ENCODE measurements around the gene FAAH.

FAAH gene

GRCh38 chr1:46405724-46406123, 11.6 kb downstream of the FAAH start:
- H3K36me3 ChIP-seq (replicated peaks): no peaks in the 10 kb centered on the region
- H3K9me3 ChIP-seq: no peaks in the 10 kb centered on the region
- H3K4me1 ChIP-seq: peaks cover 5% of the 10 kb centered on the region
- in situ Hi-C loops (cut with MboI; ENCODE audit: low sequenced_read_pairs): no loop called here
- no peak for DNase-seq (ENCODE audit: low spot score in 2 of 2)
- no peak overlapping the region for H3K4me3 ChIP-seq
- H3K27me3 ChIP-seq (ENCODE audit: low read depth): no peaks in the 10 kb centered on the region

DNA sequence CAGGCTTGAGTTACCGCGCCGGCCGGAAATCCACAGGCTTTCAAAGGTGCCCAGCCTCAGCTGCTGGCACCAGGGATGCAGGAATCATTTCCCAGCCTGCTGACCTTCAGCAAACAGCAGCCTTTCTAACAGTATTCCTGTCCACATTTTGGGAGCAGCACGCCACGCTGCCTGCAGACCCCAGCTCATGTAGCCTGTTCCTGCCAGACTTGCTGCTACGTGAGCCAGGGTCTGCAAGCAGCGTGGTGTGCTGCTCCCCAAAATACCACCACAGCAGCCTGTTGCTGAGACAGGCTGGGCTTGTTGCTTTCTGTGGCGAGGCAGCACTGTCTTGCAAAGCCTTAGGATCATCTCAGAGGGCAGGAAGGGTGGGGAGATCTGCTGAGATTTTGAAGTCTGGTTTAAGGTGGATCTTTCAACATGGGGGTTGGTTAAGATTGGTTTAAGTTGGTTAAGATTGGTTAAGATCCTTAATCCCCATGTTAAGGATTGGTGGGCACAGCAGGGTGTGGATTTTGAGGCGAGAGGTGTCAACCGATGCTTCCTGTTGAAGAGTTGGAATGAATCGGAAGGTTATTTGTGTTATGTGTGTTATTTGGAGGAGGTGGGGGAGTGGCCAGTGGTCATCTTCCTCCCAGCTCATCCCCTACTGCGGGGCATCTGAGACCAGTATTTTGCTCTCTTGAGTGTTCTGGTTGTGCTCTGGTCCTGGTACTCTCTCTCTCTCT, 12.9 kb downstream of the FAAH start:
- H3K4me3 ChIP-seq: peak overlapping the region; percentile 11; the same call in 1 of the 2 replicates
- no peaks in the 10 kb centered on the region for H3K27me3 ChIP-seq (ENCODE audit: low read depth)
- H3K4me1 ChIP-seq: peaks cover 5% of the 10 kb centered on the region
- H3K36me3 ChIP-seq (replicated peaks): no peaks in the 10 kb centered on the region
- in situ Hi-C loops (cut with MboI; ENCODE audit: low sequenced_read_pairs): no loop called here
- DNase-seq (ENCODE audit: low spot score in 2 of 2): no peak
- no peaks in the 10 kb centered on the region for H3K9me3 ChIP-seq

GRCh38 chr1:46407636-46408035, 13.5 kb downstream of the FAAH start:
- Histone ChIP-seq H3K9me3 (no peaks in the 10 kb centered on the region), H3K4me1 (peaks cover 5% of the 10 kb centered on the region), H3K27me3 (ENCODE audit: low read depth) (no peaks in the 10 kb centered on the region), H3K36me3 (replicated peaks) (no peaks in the 10 kb centered on the region), H3K4me3 (no peak overlapping the region)
- DNase-seq (ENCODE audit: low spot score in 2 of 2): no peak
- in situ Hi-C loops (cut with MboI; ENCODE audit: low sequenced_read_pairs): no loop called here

DNA sequence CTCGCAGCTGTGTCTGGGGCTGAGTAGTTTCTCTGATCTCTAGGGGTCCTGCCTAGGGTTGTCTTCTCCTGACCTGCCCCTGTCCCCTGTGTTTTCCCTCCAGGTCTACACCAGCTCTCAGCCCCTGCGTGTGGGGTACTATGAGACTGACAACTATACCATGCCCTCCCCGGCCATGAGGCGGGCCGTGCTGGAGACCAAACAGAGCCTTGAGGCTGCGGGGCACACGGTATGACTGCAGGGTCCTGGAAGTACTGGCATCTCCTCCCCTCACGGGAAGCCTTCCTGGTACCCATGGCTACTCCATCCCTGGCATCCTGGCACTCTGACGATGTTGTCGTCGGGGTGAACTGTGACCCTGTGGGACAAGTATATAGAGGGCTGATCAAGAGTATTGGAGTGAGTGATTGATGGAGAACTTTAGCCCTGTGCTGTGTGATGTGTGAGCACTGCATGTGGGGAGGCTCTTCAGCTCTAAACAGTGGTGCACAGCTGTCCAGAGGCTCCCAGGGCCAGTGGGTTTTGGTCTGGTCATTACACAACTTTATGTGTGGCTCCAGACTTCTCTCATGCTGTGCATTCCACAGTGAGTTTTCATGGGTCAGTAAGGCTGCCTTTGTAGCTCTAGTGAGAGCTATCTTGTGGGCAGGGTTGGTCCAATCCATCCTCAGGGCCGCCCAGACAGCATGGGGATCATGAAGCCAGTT, 14.4 kb downstream of the FAAH start:
- no peaks in the 10 kb centered on the region for H3K27me3 ChIP-seq (ENCODE audit: low read depth)
- H3K36me3 ChIP-seq (replicated peaks): no peaks in the 10 kb centered on the region
- DNase-seq (ENCODE audit: low spot score in 2 of 2): no peak
- in situ Hi-C loops (cut with MboI; ENCODE audit: low sequenced_read_pairs): no loop called here
- peaks cover 5% of the 10 kb centered on the region for H3K4me1 ChIP-seq
- no peak overlapping the region for H3K4me3 ChIP-seq
- H3K9me3 ChIP-seq: no peaks in the 10 kb centered on the region

DNA sequence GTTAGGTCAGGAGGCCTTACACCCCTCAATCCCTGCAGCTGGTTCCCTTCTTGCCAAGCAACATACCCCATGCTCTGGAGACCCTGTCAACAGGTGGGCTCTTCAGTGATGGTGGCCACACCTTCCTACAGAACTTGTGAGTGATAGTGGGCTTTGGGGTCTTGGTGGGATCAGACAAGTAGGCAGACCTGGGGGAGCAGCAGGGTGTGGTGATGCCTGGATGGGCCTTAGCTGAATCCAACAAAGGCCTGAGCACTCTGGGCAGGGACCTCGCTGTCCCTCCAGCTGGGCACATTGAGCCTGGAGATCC, 14.9 kb downstream of the FAAH start:
- in situ Hi-C loops (cut with MboI; ENCODE audit: low sequenced_read_pairs): no loop called here
- Histone ChIP-seq H3K27me3 (ENCODE audit: low read depth) (no peaks in the 10 kb centered on the region), H3K36me3 (replicated peaks) (no peaks in the 10 kb centered on the region), H3K4me3 (no peak overlapping the region), H3K9me3 (no peaks in the 10 kb centered on the region), H3K4me1 (peaks cover 5% of the 10 kb centered on the region)
- DNase-seq (ENCODE audit: low spot score in 2 of 2): no peak

- Histone ChIP-seq H3K4me1 (peaks cover 5% of the 10 kb centered on the region), H3K36me3 (replicated peaks) (no peaks in the 10 kb centered on the region), H3K4me3 (no peak overlapping the region), H3K9me3 (no peaks in the 10 kb centered on the region), H3K27me3 (ENCODE audit: low read depth) (no peaks in the 10 kb centered on the region)
- in situ Hi-C loops (cut with MboI; ENCODE audit: low sequenced_read_pairs): no loop called here
- no peak for DNase-seq (ENCODE audit: low spot score in 2 of 2)
Measured at GRCh38 chr1:46410156-46411009, 16.3 kb downstream of the FAAH start.

- H3K4me3 ChIP-seq: no peak overlapping the region
- H3K4me1 ChIP-seq: peaks cover 5% of the 10 kb centered on the region
- DNase-seq (ENCODE audit: low spot score in 2 of 2): no peak
- H3K9me3 ChIP-seq: no peaks in the 10 kb centered on the region
- H3K27me3 ChIP-seq (ENCODE audit: low read depth): no peaks in the 10 kb centered on the region
- H3K36me3 ChIP-seq (replicated peaks): no peaks in the 10 kb centered on the region
- in situ Hi-C loops (cut with MboI; ENCODE audit: low sequenced_read_pairs): no loop called here
Measured at GRCh38 chr1:46411010-46411405, 16.9 kb downstream of the FAAH start.

GRCh38 chr1:46411601-46412341, 17.7 kb downstream of the FAAH start:
- peak in 1 of 2 experiments; percentile 57 for DNase-seq (ENCODE audit: low spot score in 2 of 2)
- Histone ChIP-seq H3K9me3 (no peaks in the 10 kb centered on the region), H3K4me3 (no peak overlapping the region), H3K36me3 (replicated peaks) (no peaks in the 10 kb centered on the region), H3K4me1 (peaks cover 3% of the 10 kb centered on the region), H3K27me3 (ENCODE audit: low read depth) (no peaks in the 10 kb centered on the region)
- in situ Hi-C loops (cut with MboI; ENCODE audit: low sequenced_read_pairs): no loop called here

GRCh38 chr1:46412893-46413595, 18.9 kb downstream of the FAAH start:
- Histone ChIP-seq H3K4me3 (no peak overlapping the region), H3K27me3 (ENCODE audit: low read depth) (no peaks in the 10 kb centered on the region), H3K36me3 (replicated peaks) (no peaks in the 10 kb centered on the region), H3K4me1 (no peaks in the 10 kb centered on the region), H3K9me3 (no peaks in the 10 kb centered on the region)
- DNase-seq (ENCODE audit: low spot score in 2 of 2): no peak
- in situ Hi-C loops (cut with MboI; ENCODE audit: low sequenced_read_pairs): no loop called here

DNA sequence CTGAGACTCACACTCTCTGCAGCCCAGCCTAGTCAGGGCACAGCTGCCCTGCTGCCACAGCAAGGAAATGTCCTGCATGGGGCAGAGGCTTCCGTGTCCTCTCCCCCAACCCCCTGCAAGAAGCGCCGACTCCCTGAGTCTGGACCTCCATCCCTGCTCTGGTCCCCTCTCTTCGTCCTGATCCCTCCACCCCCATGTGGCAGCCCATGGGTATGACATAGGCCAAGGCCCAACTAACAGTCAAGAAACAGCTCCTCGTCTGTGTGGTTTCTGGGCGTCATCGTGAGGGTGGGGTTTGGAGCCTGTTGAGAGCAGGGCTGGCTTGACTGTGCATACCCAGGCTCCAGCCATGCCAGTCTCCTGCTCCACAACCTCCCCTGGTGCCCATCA, 19.5 kb downstream of the FAAH start:
- in situ Hi-C loops (cut with MboI; ENCODE audit: low sequenced_read_pairs): no loop called here
- peak in 1 of 2 experiments; percentile 56 for DNase-seq (ENCODE audit: low spot score in 2 of 2)
- Histone ChIP-seq H3K4me1 (no peaks in the 10 kb centered on the region), H3K27me3 (ENCODE audit: low read depth) (no peaks in the 10 kb centered on the region), H3K36me3 (replicated peaks) (no peaks in the 10 kb centered on the region), H3K9me3 (no peaks in the 10 kb centered on the region), H3K4me3 (no peak overlapping the region)

DNA sequence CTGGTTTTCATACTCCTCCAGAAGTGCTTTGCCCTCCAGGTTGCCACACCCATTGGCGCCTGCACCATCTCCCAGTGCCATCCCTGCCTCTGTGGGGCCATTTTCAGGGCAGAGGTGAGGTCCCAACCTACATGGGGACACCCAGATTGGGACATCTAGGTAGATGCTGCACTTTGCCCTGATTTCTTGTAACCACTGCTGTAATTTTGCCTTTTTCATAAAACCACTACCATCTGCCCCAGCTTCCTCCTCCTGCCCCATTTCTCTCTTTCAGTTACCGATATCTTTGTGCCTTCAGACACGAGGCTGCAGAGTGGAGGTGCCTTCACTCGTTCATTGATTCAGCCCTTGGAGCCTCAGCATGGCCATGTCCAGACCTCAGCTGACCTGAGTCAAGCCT, 21.4 kb downstream of the FAAH start:
- Histone ChIP-seq H3K27me3 (ENCODE audit: low read depth) (0 out of 2 replicates have a peak, but pooled peaks cover 4% of the 10 kb centered on the region), H3K4me1 (no peaks in the 10 kb centered on the region), H3K4me3 (no peak overlapping the region), H3K36me3 (replicated peaks) (no peaks in the 10 kb centered on the region), H3K9me3 (no peaks in the 10 kb centered on the region)
- no peak for DNase-seq (ENCODE audit: low spot score in 2 of 2)
- in situ Hi-C loops (cut with MboI; ENCODE audit: low sequenced_read_pairs): no loop called here

GRCh38 chr1:46418976-46419375, 24.9 kb downstream of the FAAH start:
- Histone ChIP-seq H3K4me3 (no peak overlapping the region), H3K4me1 (no peaks in the 10 kb centered on the region), H3K27me3 (ENCODE audit: low read depth) (peaks cover 4% of the 10 kb centered on the region; the same call in 1 of the 2 replicates), H3K36me3 (replicated peaks) (no peaks in the 10 kb centered on the region), H3K9me3 (no peaks in the 10 kb centered on the region)
- in situ Hi-C loops (cut with MboI; ENCODE audit: low sequenced_read_pairs): no loop called here
- no peak for DNase-seq (ENCODE audit: low spot score in 2 of 2)

- in situ Hi-C loops (cut with MboI; ENCODE audit: low sequenced_read_pairs): no loop called here
- no peak overlapping the region for H3K4me3 ChIP-seq
- H3K27me3 ChIP-seq (ENCODE audit: low read depth): peaks cover 4% of the 10 kb centered on the region; the same call in 1 of the 2 replicates
- no peaks in the 10 kb centered on the region for H3K9me3 ChIP-seq
- DNase-seq (ENCODE audit: low spot score in 2 of 2): no peak
- no peaks in the 10 kb centered on the region for H3K4me1 ChIP-seq
- no peaks in the 10 kb centered on the region for H3K36me3 ChIP-seq (replicated peaks)
Measured at GRCh38 chr1:46420533-46420915, 26.4 kb downstream of the FAAH start.
